DMS79 (cell line): ENCODE measurements around the gene C11orf52.

Experiments used
- DNase-seq: peaks from one replicate; lab custom pipeline; 2025; lab: John Stamatoyannopoulos, UW

C11orf52 gene

GRCh38 chr11:111939836-111940604 lies 21.3 kb downstream of the C11orf52 start:
- DNase-seq = no peak

- DNase-seq = no peak
Measured at GRCh38 chr11:111941963-111942362, 23.2 kb downstream of the C11orf52 start.

- DNase-seq = no peak
Measured at GRCh38 chr11:111942829-111943228, 24.1 kb downstream of the C11orf52 start.

- DNase-seq = no peak
Measured at GRCh38 chr11:111944139-111944538, 25.4 kb downstream of the C11orf52 start.

- DNase-seq = no peak
Measured at GRCh38 chr11:111944651-111945051, 25.9 kb downstream of the C11orf52 start.

- DNase-seq = no peak
Measured at GRCh38 chr11:111945198-111945597, 26.5 kb downstream of the C11orf52 start.

- DNase-seq = no peak
Measured at GRCh38 chr11:111946499-111946898, 27.8 kb downstream of the C11orf52 start.

GRCh38 chr11:111947143-111947542 lies 28.4 kb downstream of the C11orf52 start:
- no peak for DNase-seq

- no peak for DNase-seq
Measured at GRCh38 chr11:111949519-111950426, 31.1 kb downstream of the C11orf52 start.

- DNase-seq = no peak
Measured at GRCh38 chr11:111951565-111951964, 32.9 kb downstream of the C11orf52 start.

- no peak for DNase-seq
Measured at GRCh38 chr11:111954154-111954553, 35.4 kb downstream of the C11orf52 start.

- no peak for DNase-seq
Measured at GRCh38 chr11:111957663-111958444, 39.1 kb downstream of the C11orf52 start.

- no peak for DNase-seq
Measured at GRCh38 chr11:111960916-111961315, 42.2 kb downstream of the C11orf52 start.

- DNase-seq = no peak
Measured at GRCh38 chr11:111961389-111962300, 42.9 kb downstream of the C11orf52 start.

GRCh38 chr11:111963931-111964340 lies 45.2 kb downstream of the C11orf52 start:
- DNase-seq = no peak

GRCh38 chr11:111966678-111967077 lies 48.0 kb downstream of the C11orf52 start:
- no peak for DNase-seq

- no peak for DNase-seq
Measured at GRCh38 chr11:111967649-111968048, 48.9 kb downstream of the C11orf52 start.

GRCh38 chr11:111969344-111969743 lies 50.6 kb downstream of the C11orf52 start:
- DNase-seq = no peak

- no peak for DNase-seq
Measured at GRCh38 chr11:111974446-111974845, 55.7 kb downstream of the C11orf52 start.

GRCh38 chr11:111975076-111975806 lies 56.5 kb downstream of the C11orf52 start:
- no peak for DNase-seq
